OCI-LY1 (cell line): ENCODE data around the gene GNAZ.
A peak's percentile ranks its signal among the peaks of the same experiment; 100 is the strongest.

Experiments
- H2AFZ ChIP-seq: fragments of 200-600 bp; sonication (generic), shearing (Covaris generic); 2 replicates; pipeline ENCODE4 v1.6.0; 2014; ENCODE audit warnings: antibody characterized with exemption, mild to moderate bottlenecking, low read length
- H3F3A ChIP-seq: fragments of 200-600 bp; sonication (generic), shearing (Covaris generic); 2 replicates; pipeline ENCODE4 v1.6.0; 2014; ENCODE audit warnings: mild to moderate bottlenecking, antibody characterized with exemption, low read length, moderate library complexity; ENCODE audit not compliant: insufficient read depth
- H3K27ac ChIP-seq: fragments of 200-600 bp; sonication (generic); 2 replicates; pipeline ENCODE4 v1.5.1; 2014; ENCODE audit warnings: low read length, mixed run types, mild to moderate bottlenecking, low read depth; ENCODE audit not compliant: poor library complexity, severe bottlenecking
- H3K27me3 ChIP-seq: fragments of 200-600 bp; sonication (generic); 2 replicates; pipeline ENCODE4 v1.6.0; 2014; ENCODE audit warnings: antibody characterized with exemption, mild to moderate bottlenecking, low read length, moderate library complexity; ENCODE audit not compliant: insufficient read depth
- H3K36me3 ChIP-seq: fragments of 200-600 bp; sonication (generic); 2 replicates; pipeline ENCODE4 v1.6.1; 2014; ENCODE audit warnings: mild to moderate bottlenecking, antibody characterized with exemption, low read length, moderate library complexity, mixed read lengths; ENCODE audit not compliant: insufficient read depth
- H3K4me1 ChIP-seq: fragments of 200-600 bp; sonication (generic); 2 replicates; pipeline ENCODE4 v1.5.1; 2014; ENCODE audit warnings: mild to moderate bottlenecking, low read length, moderate library complexity; ENCODE audit not compliant: insufficient read depth, severe bottlenecking
- H3K4me2 ChIP-seq: fragments of 200-600 bp; sonication (generic), shearing (Covaris generic); 2 replicates; pipeline ENCODE4 v1.6.1; 2014; ENCODE audit warnings: low read length
- H3K4me3 ChIP-seq: fragments of 200-600 bp; sonication (generic); 2 replicates; pipeline ENCODE4 v1.5.1; 2014; ENCODE audit warnings: low read length, low read depth, mild to moderate bottlenecking, mixed read lengths; ENCODE audit not compliant: poor library complexity, severe bottlenecking
- H3K79me2 ChIP-seq: fragments of 200-600 bp; shearing (Covaris generic); 2 replicates; pipeline ENCODE4 v1.6.1; 2016; ENCODE audit warnings: mixed run types, low read length, mixed read lengths; ENCODE audit not compliant: insufficient read depth
- H3K9ac ChIP-seq: fragments of 200-600 bp; sonication (generic), shearing (Covaris generic); 2 replicates; pipeline ENCODE4 v1.6.1; 2014; ENCODE audit warnings: mild to moderate bottlenecking, low read length, mixed read lengths
- H3K9me2 ChIP-seq: fragments of 200-600 bp; sonication (generic), shearing (Covaris generic); 2 replicates; pipeline ENCODE4 v1.6.1; 2014; ENCODE audit warnings: low read depth, mild to moderate bottlenecking, low read length, mixed read lengths
- H3K9me3 ChIP-seq: fragments of 200-600 bp; shearing (Covaris generic); 2 replicates; pipeline ENCODE4 v1.6.1; 2014; ENCODE audit warnings: low read length, mixed read lengths
- H4K20me1 ChIP-seq: fragments of 200-600 bp; sonication (generic), shearing (Covaris generic); 2 replicates; pipeline ENCODE4 v1.6.0; 2016; ENCODE audit warnings: mild to moderate bottlenecking, low read length; ENCODE audit not compliant: insufficient read depth
- EZH2 ChIP-seq: fragments of 200-600 bp; sonication (generic), shearing (Covaris generic); IDR thresholded peaks from 2 replicates; pipeline ENCODE4 v1.8.0; 2017; ENCODE audit warnings: borderline replicate concordance, mixed run types, mild to moderate bottlenecking, antibody characterized with exemption, low read length, moderate library complexity, mixed read lengths
- TF ChIP-seq, protein P1 (sequence below): fragments of 200-600 bp; sonication (generic), shearing (Covaris generic); IDR thresholded peaks from 2 replicates; pipeline ENCODE4 v1.5.1; 2017; ENCODE audit warnings: mild to moderate bottlenecking, antibody characterized with exemption, low read length, moderate library complexity, mixed read lengths

GNAZ gene

GRCh38 chr22:23071230-23072076 is 1.1 kb downstream of the GNAZ start:
- H4K20me1 ChIP-seq, result no peaks in the 10 kb centered on the region
- peaks cover 16% of the 10 kb centered on the region for H3K4me1 ChIP-seq
- peak overlapping the region; percentile 74 for H3K4me3 ChIP-seq
- H3F3A ChIP-seq, result no peaks in the 10 kb centered on the region
- TF ChIP-seq, protein P1, sequence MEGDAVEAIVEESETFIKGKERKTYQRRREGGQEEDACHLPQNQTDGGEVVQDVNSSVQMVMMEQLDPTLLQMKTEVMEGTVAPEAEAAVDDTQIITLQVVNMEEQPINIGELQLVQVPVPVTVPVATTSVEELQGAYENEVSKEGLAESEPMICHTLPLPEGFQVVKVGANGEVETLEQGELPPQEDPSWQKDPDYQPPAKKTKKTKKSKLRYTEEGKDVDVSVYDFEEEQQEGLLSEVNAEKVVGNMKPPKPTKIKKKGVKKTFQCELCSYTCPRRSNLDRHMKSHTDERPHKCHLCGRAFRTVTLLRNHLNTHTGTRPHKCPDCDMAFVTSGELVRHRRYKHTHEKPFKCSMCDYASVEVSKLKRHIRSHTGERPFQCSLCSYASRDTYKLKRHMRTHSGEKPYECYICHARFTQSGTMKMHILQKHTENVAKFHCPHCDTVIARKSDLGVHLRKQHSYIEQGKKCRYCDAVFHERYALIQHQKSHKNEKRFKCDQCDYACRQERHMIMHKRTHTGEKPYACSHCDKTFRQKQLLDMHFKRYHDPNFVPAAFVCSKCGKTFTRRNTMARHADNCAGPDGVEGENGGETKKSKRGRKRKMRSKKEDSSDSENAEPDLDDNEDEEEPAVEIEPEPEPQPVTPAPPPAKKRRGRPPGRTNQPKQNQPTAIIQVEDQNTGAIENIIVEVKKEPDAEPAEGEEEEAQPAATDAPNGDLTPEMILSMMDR, result no peak
- no peak for TF ChIP-seq EZH2
- H3K9me3 ChIP-seq, result no peaks in the 10 kb centered on the region
- H3K4me2 ChIP-seq, result peak overlapping the region; percentile 96
- H3K27ac ChIP-seq, result no peak overlapping the region
- H3K9ac ChIP-seq, result peak overlapping the region; percentile 65; the same call in 1 of the 2 replicates
- no peaks in the 10 kb centered on the region for H3K9me2 ChIP-seq
- H3K27me3 ChIP-seq, result peaks cover 5% of the 10 kb centered on the region; the same call in 1 of the 2 replicates
- no peaks in the 10 kb centered on the region for H3K79me2 ChIP-seq
- H3K36me3 ChIP-seq, result no peaks in the 10 kb centered on the region
- no peak overlapping the region for H2AFZ ChIP-seq

DNA sequence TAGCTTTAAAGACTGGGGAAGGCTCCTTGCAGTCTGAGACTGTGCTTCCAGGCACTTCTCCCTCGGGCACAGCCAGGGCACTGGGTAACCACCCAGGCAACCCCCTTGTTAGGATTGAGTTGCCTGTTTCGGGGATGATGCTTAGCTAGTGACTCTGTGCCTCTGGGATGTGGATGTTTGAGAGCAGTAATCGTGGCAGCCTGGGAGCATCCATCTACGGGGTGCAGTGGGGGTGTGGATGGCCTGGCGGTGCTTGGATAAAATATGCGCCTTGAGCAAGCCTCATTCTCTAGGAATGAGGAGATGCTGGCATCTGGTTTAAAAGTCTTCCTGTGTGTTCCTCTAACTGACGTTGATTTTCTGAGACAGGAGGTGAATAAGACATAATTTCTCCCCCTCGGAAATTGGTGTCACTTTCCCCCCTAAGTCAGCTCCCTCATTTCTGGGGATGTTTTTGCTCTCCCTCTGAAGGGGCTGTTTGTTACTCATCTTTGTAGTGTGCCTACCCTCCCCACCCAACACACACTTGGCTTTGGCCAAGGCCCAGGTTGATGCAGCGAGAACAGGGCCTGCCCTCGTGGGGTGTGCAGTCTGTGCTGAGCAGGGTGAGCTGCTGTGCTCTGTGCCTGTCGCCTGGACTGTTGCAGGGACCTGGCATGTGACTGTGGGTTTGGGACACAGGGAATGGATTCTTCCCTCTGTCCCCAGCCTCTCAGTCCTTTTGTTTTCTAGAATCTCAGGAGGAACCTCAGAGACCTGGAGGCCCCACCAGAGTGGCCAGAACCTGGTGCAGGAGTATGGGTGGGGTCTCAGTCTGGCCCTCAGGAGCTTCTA is 2.0 kb downstream of the GNAZ start:
- H3K36me3 ChIP-seq, result no peaks in the 10 kb centered on the region
- H3K4me2 ChIP-seq, result no peak overlapping the region
- no peaks in the 10 kb centered on the region for H4K20me1 ChIP-seq
- H3K4me1 ChIP-seq, result peaks cover 16% of the 10 kb centered on the region
- no peak overlapping the region for H3K27ac ChIP-seq
- H3K4me3 ChIP-seq, result no peak overlapping the region
- H2AFZ ChIP-seq, result no peak overlapping the region
- no peaks in the 10 kb centered on the region for H3K9me3 ChIP-seq
- TF ChIP-seq EZH2, result no peak
- TF ChIP-seq, protein P1, result no peak
- peaks cover 7% of the 10 kb centered on the region; the same call in 1 of the 2 replicates for H3K27me3 ChIP-seq
- no peaks in the 10 kb centered on the region for H3K9me2 ChIP-seq
- H3K79me2 ChIP-seq, result no peaks in the 10 kb centered on the region
- no peak overlapping the region for H3K9ac ChIP-seq
- H3F3A ChIP-seq, result no peaks in the 10 kb centered on the region

DNA sequence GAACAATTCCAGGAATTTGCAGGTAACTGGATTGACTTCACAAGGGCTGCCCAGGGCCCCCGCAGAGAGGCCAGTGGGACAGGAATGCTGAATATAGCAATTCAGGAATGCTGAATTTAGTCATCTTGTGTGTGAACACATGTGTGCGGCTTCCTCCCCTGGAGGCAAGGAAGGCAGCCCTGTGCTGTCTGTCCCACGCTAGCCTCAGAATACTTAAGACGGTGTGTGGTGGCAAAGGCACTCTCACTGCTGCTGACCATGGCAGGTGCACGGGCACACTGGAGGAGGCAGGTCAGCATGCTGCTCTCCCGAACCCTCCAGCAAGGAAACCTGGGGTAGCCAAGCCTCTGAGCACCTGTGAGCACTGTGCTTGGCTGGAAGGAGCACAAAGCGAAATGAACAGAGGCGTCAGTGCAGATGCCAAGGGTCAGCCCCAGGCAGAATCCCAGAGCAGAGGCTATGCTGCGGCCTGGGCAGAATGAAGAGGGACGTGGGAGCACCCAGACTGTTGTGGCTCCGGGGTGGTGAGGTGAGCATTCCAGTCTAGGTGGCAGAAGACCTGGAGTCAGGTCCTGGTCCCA is 2.7 kb downstream of the GNAZ start:
- no peak for TF ChIP-seq EZH2
- TF ChIP-seq, protein P1, result no peak
- Histone ChIP-seq H3K4me2 (no peak overlapping the region), H3K27me3 (peaks cover 7% of the 10 kb centered on the region; the same call in 1 of the 2 replicates), H3K9me2 (no peaks in the 10 kb centered on the region), H3K4me3 (no peak overlapping the region), H3F3A (no peaks in the 10 kb centered on the region), H3K36me3 (no peaks in the 10 kb centered on the region), H4K20me1 (no peaks in the 10 kb centered on the region), H3K79me2 (no peaks in the 10 kb centered on the region), H2AFZ (no peak overlapping the region), H3K4me1 (peaks cover 16% of the 10 kb centered on the region), H3K9me3 (no peaks in the 10 kb centered on the region), H3K9ac (no peak overlapping the region), H3K27ac (no peak overlapping the region)
